Muscle of leg (tissue), 16 donors: ENCODE data around the gene SLC10A2. TPM values are rescaled to one million over a fixed set of nuclear protein-coding genes. Genes with fewer than 3 reads are reported as not detected.
"Not testable (repeated sequence)": the region's sequence is repeated elsewhere in the genome, so short reads cannot be mapped to it uniquely, and the experiment has no call there.

Experiments used
- DNase-seq: peaks from one replicate; pipeline ENCODE4 v3.0.0; 2013
- H3K27ac ChIP-seq: one replicate; pipeline ENCODE4 v1.5.1; 2013; ENCODE audit warnings: mild to moderate bottlenecking, low read length, control low read depth
- H3K27me3 ChIP-seq: one replicate; pipeline ENCODE4 v1.6.1; 2013; ENCODE audit warnings: low read length; ENCODE audit not compliant: control insufficient read depth, insufficient read depth
- H3K36me3 ChIP-seq: one replicate; pipeline ENCODE4 v1.6.1; 2013; ENCODE audit warnings: low read length; ENCODE audit not compliant: control insufficient read depth, insufficient read depth
- H3K4me1 ChIP-seq: one replicate; pipeline ENCODE4 v1.6.1; 2013; ENCODE audit warnings: low read length; ENCODE audit not compliant: control insufficient read depth, insufficient read depth
- H3K4me3 ChIP-seq: one replicate; pipeline ENCODE4 v1.5.1; 2013; ENCODE audit warnings: low read length, control low read depth
- H3K9me3 ChIP-seq: replicated peaks from 2 replicates; pipeline ENCODE4 v1.6.1; 2013; ENCODE audit warnings: low read depth, low read length; ENCODE audit not compliant: control insufficient read depth
- WGBS: methylation state at CpG from one replicate; pipeline ENCODE4 v1.1.5; 2013; ENCODE audit warnings: missing lambda C conversion rate; ENCODE audit not compliant: insufficient coverage; 5-methylcytosine and 5-hydroxymethylcytosine counted together
- long read RNA-seq, 11 donors: transcript quantifications; one replicate each; lab custom pipeline, GENCODE V29; 2026
- polyA plus RNA-seq, 8 donors: library from polyadenylated mRNA; unstranded; fragments of 120-200 nt; gene quantifications; one replicate each; pipeline versions ENCODE4 v1.2.1 to v1.2.3, GENCODE V29; 2013; ENCODE audit warnings: inconsistent platforms in 1 of 8, low replicate concordance in 1 of 8; ENCODE audit not compliant: insufficient read length in 8 of 8, insufficient read depth in 1 of 8
- total RNA-seq: library from RNA; stranded (reverse); fragments of 120-200 nt; gene quantifications from one replicate; pipeline ENCODE4 v1.2.4, GENCODE V29; 2013

SLC10A2 gene
- total RNA-seq, result not detected
- under 1 TPM in 1 of 8 donors, not detected in 7; 0.38 TPM for polyA plus RNA-seq
- long read RNA-seq, donor 1, result 0 reads
- long read RNA-seq, donor 2, result 0 reads
- long read RNA-seq, donor 3, result 0 reads
- long read RNA-seq, donor 4, result 0 reads
- long read RNA-seq, donor 5, result 0 reads
- long read RNA-seq, donor 6, result 0 reads
- long read RNA-seq, donor 7, result 0 reads
- long read RNA-seq, donor 8, result 0 reads
- long read RNA-seq, donor 9, result 0 reads
- long read RNA-seq, donor 10, result 0 reads
- long read RNA-seq, donor 11, result 0 reads

DNA sequence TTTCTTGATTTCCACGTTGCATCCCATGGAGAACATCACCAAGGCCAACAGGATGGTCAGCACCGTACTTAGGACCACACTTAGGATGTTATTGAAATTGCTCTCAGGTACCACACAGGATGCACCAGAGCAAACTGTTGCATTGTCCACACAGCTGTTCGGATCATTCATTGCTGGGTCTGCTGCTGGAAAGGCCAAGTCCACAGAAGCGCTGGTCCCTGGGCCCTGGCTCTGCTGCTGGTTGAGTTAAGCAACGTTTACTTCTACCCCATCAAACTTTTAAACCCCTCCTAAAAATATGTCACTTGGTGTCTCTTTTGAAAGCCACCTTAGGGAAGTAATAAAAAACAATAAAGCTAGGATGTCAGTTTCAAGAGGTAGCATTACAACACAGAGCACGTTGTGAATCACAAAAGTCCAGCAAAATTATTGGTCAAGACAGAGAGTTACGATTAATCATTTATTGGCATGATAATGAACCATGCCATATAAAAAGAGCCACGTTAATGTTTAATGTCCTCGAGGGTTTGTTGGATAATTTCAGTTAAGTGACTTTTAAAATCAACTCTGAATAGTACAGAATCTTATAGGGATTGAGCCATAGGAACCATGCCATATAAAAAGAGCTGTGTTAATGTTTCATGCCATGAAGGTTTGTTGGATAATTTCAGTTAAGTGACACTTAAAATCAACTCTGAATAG lies at the start of gene SLC10A2:
Gene SLC10A2 (minus strand): TSS at position 339 of the 702 bp plus-strand sequence. CDS start 168 bp downstream, at position 171.
- Histone ChIP-seq H3K4me1 (no peaks in the 10 kb centered on the region), H3K9me3 (peaks cover 2% of the 10 kb centered on the region), H3K36me3 (no peaks in the 10 kb centered on the region), H3K4me3 (no peak within 1 kb of the TSS), H3K27me3 (no peaks in the 10 kb centered on the region), H3K27ac (no peak within 1 kb of the TSS)
- no peak for DNase-seq
- 77% methylated on average over 6 of the region's 9 CpGs for WGBS

GRCh38 chr13:103107580-103107979 lies 41.4 kb upstream of the SLC10A2 start:
- Histone ChIP-seq H3K9me3 (peaks cover 4% of the 10 kb centered on the region), H3K36me3 (no peaks in the 10 kb centered on the region), H3K27ac (no peak overlapping the region), H3K4me1 (no peaks in the 10 kb centered on the region), H3K27me3 (no peaks in the 10 kb centered on the region), H3K4me3 (no peak overlapping the region)
- no peak for DNase-seq
- WGBS, result no CpG with 5 or more reads among the region's 3 CpGs

GRCh38 chr13:103104340-103104739 lies 38.1 kb upstream of the SLC10A2 start:
- WGBS, result 34% methylated on average over 3 of the region's 5 CpGs
- no peaks in the 10 kb centered on the region for H3K27me3 ChIP-seq
- H3K4me3 ChIP-seq, result no peak overlapping the region
- no peak overlapping the region for H3K27ac ChIP-seq
- H3K9me3 ChIP-seq, result peaks cover 4% of the 10 kb centered on the region
- no peaks in the 10 kb centered on the region for H3K4me1 ChIP-seq
- no peak for DNase-seq
- H3K36me3 ChIP-seq, result no peaks in the 10 kb centered on the region

DNA sequence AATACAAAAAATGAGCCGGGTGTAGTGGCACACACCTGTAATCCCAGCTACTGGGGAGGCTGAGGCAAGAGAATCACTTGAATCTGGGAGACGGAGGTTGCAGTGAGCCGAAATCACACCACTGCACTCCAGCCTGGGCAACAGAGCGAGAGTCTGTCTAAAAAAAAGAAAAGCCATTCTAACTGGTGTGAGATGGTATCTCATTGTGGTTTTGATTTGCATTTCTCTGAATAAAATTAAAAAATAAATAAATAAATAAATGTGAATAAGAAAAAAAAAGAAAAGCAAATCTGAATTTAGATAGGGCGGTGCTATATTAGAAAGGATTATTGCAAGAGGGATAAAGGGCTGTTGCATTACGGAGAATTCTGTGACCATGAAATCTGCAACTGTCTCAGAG lies 37.2 kb upstream of the SLC10A2 start:
- whole genome bisulfite sequencing, result 92% methylated on average over 3 of the region's 6 CpGs
- DNase-seq, H3K27ac ChIP-seq, H3K9me3 ChIP-seq, H3K4me3 ChIP-seq, H3K27me3 ChIP-seq, H3K36me3 ChIP-seq, H3K4me1 ChIP-seq: not testable (repeated sequence)

- no CpG with 5 or more reads among the region's 1 CpG for whole genome bisulfite sequencing
- H3K4me1 ChIP-seq, result no peaks in the 10 kb centered on the region
- H3K27ac ChIP-seq, result no peak overlapping the region
- no peaks in the 10 kb centered on the region for H3K27me3 ChIP-seq
- H3K9me3 ChIP-seq, result peaks cover 4% of the 10 kb centered on the region
- no peaks in the 10 kb centered on the region for H3K36me3 ChIP-seq
- DNase-seq, result no peak
- no peak overlapping the region for H3K4me3 ChIP-seq
Measured at GRCh38 chr13:103102482-103102881, 36.3 kb upstream of the SLC10A2 start.

DNA sequence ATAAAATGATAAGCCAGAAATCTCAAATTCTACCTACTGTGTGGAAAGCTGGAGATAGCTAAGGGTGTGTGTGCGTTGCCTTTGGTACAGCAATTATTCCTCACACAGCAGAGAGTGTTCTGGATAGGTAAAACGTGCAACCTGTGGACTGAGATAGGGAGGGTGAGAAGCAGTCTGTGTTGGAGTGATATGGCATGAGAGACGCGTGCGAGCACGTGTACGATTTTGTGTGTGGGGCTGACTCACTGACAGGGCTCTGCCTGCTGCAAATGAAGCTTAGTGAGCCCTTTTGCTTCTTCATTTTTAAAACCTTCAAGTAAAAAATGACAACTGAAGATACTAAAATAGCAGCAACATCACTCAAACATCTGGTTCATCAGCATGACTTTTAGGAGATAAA lies 35.7 kb upstream of the SLC10A2 start:
- Histone ChIP-seq H3K27me3 (no peaks in the 10 kb centered on the region), H3K9me3 (peaks cover 4% of the 10 kb centered on the region), H3K36me3 (no peaks in the 10 kb centered on the region), H3K27ac (no peak overlapping the region), H3K4me1 (no peaks in the 10 kb centered on the region), H3K4me3 (no peak overlapping the region)
- DNase-seq, result no peak
- WGBS, result 35% methylated on average over 4 of the region's 7 CpGs

DNA sequence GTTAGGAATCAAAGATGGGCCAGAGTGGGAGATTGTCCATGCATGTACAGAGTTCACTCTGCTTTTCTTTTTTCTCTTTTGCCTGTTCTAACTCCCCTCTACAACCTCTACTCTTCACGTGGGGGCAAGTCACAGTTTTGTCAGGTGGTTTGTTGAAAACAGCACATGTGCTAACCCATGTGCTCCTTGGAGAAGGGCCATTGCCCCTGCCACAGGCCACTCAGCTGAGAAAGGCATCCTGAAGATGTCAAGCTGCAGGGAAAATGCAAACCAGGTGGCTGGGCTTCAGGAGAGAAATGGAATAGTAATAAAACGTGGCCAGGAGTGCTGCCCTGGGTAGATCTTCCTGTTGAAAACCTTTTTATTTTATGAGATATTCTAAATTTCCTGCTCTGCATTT lies 35.3 kb upstream of the SLC10A2 start:
- H3K4me3 ChIP-seq, result no peak overlapping the region
- no peaks in the 10 kb centered on the region for H3K4me1 ChIP-seq
- peaks cover 4% of the 10 kb centered on the region for H3K9me3 ChIP-seq
- DNase-seq, result no peak
- no peaks in the 10 kb centered on the region for H3K36me3 ChIP-seq
- no CpG with 5 or more reads among the region's 2 CpGs for WGBS
- no peak overlapping the region for H3K27ac ChIP-seq
- H3K27me3 ChIP-seq, result no peaks in the 10 kb centered on the region

DNA sequence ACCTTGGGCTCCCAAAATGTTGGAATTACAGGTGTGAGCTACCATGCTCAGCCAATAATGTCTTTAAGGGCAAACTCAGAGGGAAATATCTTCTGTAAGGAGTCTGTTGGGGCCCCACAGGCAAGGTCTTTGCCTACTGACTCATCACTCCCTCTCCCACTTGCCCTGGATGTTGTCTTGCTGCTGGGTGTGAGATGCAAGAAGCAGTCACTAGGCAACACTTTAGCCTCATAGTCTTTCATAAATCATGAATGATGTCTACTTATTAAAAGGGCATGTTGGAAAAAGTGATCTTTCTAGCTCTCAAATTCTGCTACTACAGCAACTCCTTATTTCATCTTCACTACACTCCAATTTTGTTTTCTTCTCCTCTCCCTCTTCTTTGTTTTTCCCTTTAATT lies 34.6 kb upstream of the SLC10A2 start:
- Histone ChIP-seq H3K27me3 (no peaks in the 10 kb centered on the region), H3K36me3 (no peaks in the 10 kb centered on the region), H3K4me1 (no peaks in the 10 kb centered on the region), H3K27ac (no peak overlapping the region), H3K9me3 (peaks cover 4% of the 10 kb centered on the region), H3K4me3 (no peak overlapping the region)
- DNase-seq, result no peak

DNA sequence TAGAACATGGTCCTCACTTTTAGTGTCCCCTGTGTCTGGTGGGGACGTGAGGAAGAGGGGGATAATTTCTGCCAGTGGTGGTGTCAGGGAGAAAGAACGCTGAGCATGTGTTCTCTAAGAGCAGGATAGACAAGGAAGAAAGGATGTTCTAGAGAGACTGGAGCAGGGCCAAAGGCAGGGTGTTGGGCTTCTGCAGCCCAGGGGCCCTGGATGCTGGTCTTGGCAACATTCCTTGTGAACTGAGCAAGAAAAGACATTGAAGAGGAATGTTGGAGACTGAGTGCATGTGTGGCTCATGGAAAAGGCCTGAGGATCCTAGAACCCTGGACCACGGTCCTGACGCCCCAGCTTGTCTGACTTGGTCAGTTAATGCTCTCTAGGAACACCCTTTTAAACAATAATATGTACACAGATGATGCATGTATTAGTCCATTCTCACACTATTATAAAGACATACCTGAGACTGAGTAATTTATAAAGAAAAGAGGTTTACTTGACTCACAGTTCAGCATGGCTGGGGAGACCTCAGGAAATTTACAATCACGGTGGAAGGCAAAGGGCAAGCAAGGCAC lies 33.6 kb upstream of the SLC10A2 start:
- Histone ChIP-seq H3K27me3 (no peaks in the 10 kb centered on the region), H3K27ac (no peak overlapping the region), H3K4me1 (no peaks in the 10 kb centered on the region), H3K9me3 (peaks cover 4% of the 10 kb centered on the region), H3K36me3 (no peaks in the 10 kb centered on the region), H3K4me3 (no peak overlapping the region)
- DNase-seq, result no peak
- WGBS, result 54% methylated on average over 2 of the region's 5 CpGs

DNA sequence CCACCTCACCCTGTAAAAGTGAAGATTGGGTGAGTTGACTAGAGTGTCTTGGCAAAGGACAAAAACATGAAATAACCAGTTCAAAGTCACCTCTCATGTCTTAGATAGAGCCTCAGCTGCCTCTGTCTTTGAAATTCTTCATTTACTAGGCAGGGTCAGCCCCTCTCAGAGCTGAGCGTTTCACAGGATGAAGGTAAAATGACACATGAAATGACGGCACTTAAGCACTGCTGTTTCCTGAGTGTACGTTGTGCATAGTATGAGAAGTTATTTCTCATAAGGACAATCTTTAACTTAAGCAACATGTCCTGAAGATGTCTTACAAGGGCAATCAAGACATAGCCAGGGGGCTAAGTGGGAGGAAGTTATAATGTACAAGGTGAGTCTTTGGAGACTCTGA lies 32.3 kb upstream of the SLC10A2 start:
- Histone ChIP-seq H3K27me3 (no peaks in the 10 kb centered on the region), H3K4me1 (no peaks in the 10 kb centered on the region), H3K9me3 (peaks cover 4% of the 10 kb centered on the region), H3K27ac (no peak overlapping the region), H3K36me3 (no peaks in the 10 kb centered on the region), H3K4me3 (no peak overlapping the region)
- no peak for DNase-seq
- WGBS, result 33% methylated on average over 1 of the region's 3 CpGs
